ENCODE measurements around the gene ANKRD11.
A peak's percentile ranks its signal among the peaks of the same experiment; 100 is the strongest.
"Not testable (repeated sequence)": the region's sequence is repeated elsewhere in the genome, so short reads cannot be mapped to it uniquely, and the experiment has no call there.

The ANKRD11 gene

GRCh38 chr16:89343501-89344457, 146.6 kb downstream of the ANKRD11 start:
- DNase-seq, result no peak

- no peak for DNase-seq
These were observed 148.4 kb downstream of the ANKRD11 start for GRCh38 chr16:89341697-89342694.

GRCh38 chr16:89341279-89341678, 149.1 kb downstream of the ANKRD11 start:
- no peak for DNase-seq

- no peak for DNase-seq
These were observed 151.5 kb downstream of the ANKRD11 start for GRCh38 chr16:89338863-89339262.

- DNase-seq, result no peak
These were observed 152.4 kb downstream of the ANKRD11 start for GRCh38 chr16:89337965-89338364.

- no peak for DNase-seq
These were observed 154.4 kb downstream of the ANKRD11 start for GRCh38 chr16:89335803-89336485.

- no peak for DNase-seq
These were observed 155.2 kb downstream of the ANKRD11 start for GRCh38 chr16:89334988-89335802.

GRCh38 chr16:89334461-89334860, 155.9 kb downstream of the ANKRD11 start:
- no peak for DNase-seq

- DNase-seq, result no peak
These were observed 156.3 kb downstream of the ANKRD11 start for GRCh38 chr16:89334050-89334449.

- DNase-seq, result peak; percentile 86 to 90 (median 88)
These were observed 156.9 kb downstream of the ANKRD11 start for GRCh38 chr16:89333401-89334001.

GRCh38 chr16:89332902-89333245, 157.5 kb downstream of the ANKRD11 start:
- DNase-seq, result no peak

GRCh38 chr16:89332243-89332901, 158.0 kb downstream of the ANKRD11 start:
- DNase-seq, result no peak

GRCh38 chr16:89331371-89332109, 158.8 kb downstream of the ANKRD11 start:
- no peak for DNase-seq

- peak; percentile 39 to 42 (median 39) for DNase-seq
These were observed 160.0 kb downstream of the ANKRD11 start for GRCh38 chr16:89330177-89330856.

- not testable (repeated sequence) for DNase-seq
These were observed 160.6 kb downstream of the ANKRD11 start for GRCh38 chr16:89329830-89330176.

GRCh38 chr16:89328412-89329400, 161.7 kb downstream of the ANKRD11 start:
- DNase-seq, result peak in 2 of 3 donors; percentile 30 to 41

- no peak for DNase-seq
These were observed 163.6 kb downstream of the ANKRD11 start for GRCh38 chr16:89326721-89327120.

GRCh38 chr16:89325861-89326471, 164.4 kb downstream of the ANKRD11 start:
- peak; percentile 80 to 82 (median 81) for DNase-seq
